Middle frontal gyrus (tissue), 1 donor: ENCODE results near the gene BRME1.
"Not testable (repeated sequence)": the region's sequence is repeated elsewhere in the genome, so short reads cannot be mapped to it uniquely, and the experiment has no call there.

ENCODE experiments used
- DNase-seq: peaks from one replicate; pipeline ENCODE4 v3.0.0-alpha.2; 2015; ENCODE audit warnings: low spot score; ENCODE audit errors: extremely low spot score

Gene BRME1

DNA sequence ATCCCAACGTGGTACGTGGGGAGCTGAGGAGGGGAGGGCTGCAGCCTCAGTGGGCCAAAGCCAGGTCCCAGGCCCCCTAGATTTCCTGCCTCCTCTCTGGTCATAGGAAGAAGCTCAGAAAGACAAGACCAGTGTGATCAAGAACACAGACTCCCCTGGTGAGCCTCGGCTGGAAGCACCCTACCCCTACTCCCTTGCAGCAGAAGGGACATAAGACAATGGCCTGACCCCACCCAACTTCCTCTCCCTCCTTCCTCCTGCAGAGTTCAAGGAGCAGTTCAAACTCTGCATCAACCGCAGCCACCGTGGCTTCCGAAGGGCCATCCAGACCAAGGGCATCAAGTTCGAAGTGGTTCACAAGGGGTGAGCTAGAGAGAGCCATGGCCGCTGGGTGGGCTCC, 20.8 kb upstream of the BRME1 start:
- no peak for DNase-seq

DNA sequence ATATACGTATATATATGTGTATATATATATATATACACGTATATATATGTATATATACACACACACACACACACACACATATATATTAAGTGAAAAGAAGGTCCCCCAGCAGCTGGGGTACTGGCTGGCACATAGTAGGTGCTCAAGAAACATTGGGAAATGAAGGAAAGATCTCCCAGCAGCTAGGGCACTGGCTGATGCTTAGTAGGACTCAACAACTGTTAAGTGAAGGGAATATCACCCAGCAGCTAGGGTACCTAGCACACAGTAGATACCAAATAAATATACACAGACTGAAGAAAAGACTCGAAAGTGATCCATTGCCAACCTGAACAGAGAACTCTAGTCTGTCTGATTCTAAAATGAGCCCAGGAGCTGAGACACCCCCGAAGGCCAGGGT, 20.1 kb upstream of the BRME1 start:
- no peak for DNase-seq

DNA sequence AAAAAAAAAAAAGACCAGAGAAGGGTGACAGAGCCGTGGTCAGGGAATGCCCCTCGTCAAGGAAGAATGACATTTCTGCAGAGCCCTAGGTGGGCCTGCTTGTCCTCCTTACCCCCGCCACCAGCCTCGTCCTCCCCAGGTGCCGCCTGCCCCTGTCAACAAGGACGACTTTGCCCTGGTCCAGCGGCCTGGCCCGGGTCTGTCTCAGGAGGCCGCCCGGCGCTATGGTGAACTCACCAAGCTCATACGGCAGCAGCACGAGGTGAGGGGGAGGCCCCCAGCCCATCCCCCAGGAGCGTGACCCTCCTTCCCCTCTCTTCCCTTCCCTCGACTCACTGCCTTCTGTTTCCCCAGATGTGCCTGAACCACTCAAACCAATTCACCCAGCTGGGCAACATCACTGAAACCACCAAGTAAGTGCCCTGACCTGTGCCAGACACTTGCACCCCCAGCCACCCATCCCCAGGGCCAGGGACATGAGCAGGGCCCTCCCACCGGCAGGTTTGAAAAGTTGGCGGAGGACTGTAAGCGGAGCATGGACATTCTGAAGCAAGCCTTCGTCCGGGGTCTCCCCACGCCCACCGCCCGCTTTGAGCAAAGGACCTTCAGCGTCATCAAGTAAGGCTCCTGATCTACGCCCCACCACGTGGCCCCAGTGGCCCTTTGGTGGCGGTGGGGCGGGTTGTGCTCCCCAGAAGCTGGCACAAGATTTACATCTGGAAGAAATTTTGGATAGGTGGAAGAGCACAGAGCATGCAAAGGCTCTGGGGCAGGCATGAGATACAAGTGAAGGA, 17.5 kb upstream of the BRME1 start:
- DNase-seq, result no peak

DNA sequence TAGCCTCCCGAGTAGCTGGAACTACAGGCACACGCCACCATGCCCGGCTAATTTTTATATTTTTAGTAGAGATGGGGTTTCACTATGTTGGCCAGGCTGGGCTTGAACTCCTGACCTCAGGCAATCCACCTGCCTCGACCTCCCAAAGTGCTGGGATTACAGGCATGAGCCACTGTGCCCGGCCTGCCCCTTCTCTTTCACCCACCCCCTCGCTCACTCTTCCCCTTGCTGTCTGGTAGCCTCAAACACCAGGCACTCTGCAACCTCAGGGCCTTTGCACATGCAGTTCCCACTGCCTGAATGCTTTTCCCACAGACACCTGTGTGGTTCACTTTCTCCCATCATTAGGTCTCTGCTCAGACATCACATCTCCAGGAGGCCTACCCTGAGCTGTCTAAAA, 16.2 kb upstream of the BRME1 start:
- DNase-seq, result not testable (repeated sequence)

DNA sequence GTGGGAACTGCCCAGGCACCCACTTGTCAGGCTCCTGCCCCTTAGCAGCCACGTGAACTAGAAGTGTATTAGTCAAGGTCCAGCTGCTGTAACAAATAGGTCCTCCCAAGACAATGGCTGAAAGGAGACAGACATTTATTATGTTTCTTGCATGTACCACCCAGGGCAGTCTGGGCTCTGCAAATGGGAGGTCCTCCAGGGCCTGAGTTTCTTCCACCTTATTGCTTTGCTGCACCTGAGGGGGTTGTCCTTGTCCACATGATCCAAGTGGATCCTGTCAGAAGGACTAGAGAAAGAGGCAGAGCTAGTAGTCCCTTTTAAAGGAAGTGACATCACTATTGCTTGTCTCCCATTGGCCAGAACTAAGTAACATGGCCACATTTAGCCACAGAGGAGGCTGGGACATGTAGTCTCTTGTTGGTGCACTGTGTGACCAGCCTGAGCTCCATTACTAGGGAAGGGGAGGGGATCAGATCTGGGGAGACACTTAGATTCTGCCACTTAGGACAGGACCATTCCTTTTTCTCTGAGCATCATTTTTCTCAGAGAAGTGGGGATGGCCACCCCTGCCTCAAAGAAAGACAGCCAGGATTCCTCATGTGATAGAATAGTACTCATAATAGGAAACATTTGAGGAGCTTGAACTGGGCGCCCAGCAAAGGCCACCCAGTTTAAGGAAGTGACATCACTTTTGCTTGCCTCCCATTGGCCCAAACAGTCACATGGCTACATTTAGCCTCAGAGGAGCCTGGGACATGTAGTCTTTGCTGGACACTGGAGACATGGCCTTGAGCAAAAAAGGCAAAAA, 15.2 kb upstream of the BRME1 start:
- no peak for DNase-seq

DNA sequence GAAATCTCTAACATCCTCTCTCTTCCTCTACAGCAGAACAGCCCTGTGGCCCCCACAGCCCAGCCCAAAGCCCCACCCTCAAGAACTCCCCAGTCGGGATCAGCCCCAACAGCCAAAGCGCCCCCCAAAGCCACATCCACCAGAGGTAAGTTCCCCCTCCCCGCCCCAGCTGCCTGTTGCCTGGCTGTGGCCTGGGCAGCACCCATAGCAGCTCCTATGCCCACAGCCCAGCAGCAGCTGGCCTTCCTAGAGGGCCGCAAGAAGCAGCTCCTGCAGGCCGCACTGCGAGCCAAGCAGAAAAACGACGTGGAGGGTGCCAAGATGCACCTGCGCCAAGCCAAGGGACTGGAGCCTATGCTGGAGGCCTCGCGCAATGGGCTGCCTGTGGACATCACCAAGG, 14.6 kb upstream of the BRME1 start:
- DNase-seq, result no peak

DNA sequence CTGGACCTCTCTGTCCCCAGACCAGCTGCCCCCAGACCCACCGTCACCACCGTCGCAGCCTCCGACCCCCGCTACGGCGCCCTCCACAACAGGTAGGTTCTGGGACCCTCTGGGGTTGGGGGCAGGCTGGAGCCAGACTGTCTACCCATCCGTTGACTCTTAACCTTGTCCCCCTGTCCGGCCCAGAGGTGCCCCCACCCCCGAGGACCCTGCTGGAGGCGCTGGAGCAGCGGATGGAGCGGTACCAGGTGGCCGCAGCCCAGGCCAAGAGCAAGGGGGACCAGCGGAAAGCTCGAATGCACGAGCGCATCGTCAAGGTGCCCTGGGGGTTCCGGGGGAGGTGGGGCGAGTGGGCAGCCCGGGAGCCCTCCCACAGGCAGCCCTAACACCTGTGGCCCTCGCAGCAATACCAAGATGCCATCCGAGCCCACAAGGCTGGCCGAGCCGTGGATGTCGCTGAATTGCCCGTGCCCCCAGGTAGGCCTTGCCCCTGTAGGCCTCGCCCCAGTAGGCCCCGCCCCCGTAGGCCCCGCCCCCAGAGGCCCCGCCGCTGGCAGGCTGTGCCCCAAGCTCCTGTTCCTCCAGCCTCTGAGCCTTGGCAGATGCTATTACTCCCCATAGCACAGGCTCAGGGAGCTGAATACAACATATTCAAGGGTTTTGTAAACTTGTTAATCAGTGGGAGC, 13.0 kb upstream of the BRME1 start:
- no peak for DNase-seq

DNA sequence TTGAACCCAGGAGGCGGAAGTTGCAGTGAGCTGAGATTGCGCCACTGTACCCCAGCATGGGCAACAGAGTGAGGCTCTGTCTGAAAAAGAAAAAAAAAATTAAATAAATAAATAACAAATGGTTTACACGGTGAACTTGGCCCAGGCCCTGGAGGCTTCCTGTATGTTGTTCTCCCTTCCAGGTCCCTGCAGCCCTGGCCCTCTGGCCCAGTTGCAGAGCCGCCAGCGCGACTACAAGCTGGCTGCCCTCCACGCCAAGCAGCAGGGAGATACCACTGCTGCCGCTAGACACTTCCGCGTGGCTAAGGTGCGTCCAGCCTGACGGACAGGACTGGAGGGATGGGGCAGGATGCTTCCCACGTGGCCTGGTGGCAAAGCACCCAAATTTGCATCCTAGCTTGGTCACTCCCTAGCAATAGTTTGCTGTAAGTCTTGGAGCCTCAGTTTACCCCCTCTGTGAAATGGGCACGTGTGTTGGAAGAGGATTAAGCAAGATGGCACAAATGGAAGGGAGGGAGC, 12.0 kb upstream of the BRME1 start:
- DNase-seq, result no peak

DNA sequence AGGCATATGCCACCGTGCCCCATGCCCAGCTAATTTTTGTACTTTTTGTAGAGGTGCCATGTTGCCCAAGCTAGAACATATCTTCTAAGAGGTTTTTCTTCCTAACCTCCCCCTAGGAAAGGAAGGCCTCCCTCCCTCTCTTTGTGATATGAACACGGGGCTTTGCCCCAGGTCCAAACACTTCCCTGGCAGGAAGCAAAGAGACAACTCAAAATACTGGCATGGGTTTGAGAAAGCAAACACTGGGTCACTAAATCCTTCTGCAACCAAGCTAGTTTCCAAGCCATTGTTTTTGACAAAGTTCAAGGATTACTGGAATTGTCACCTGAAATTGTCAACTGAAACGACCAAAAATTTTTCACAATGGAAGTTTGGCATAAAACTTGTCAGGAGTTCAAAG, 8.9 kb upstream of the BRME1 start:
- no peak for DNase-seq

DNA sequence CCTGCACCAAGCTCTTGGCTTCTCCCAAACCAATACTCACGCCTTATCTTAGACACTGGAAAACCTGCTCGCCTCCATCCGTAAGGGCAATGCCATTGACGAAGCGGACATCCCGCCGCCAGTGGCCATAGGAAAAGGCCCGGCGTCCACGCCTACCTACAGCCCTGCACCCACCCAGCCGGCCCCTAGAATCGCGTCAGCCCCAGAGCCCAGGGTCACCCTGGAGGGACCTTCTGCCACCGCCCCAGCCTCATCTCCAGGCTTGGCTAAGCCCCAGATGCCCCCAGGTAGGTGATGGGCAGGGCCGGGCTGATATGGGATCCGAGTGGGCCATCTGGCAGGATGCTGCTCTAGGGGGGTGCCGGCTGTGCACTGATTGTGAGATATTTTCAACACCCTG, 7.4 kb upstream of the BRME1 start:
- DNase-seq, result no peak

DNA sequence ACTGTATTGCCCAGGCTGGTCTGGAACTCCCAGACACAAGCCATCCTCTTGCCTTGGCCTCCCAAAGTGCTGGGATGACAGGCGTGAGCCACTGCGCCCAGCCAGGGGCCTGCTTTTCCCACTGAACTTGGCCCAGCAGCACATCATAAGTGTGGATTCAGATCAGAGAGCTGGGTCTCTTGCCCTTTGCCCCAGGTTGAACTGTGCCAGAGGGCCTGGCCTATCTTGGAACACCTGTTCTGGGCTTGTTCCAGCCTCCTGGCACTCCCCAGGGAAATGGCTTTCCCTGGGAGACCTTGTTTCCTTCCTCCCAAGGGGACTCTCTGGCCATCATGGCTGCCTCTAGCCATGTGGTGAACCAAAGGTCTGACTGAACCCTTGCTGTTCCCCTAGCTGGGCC, 3.5 kb upstream of the BRME1 start:
- DNase-seq, result no peak

DNA sequence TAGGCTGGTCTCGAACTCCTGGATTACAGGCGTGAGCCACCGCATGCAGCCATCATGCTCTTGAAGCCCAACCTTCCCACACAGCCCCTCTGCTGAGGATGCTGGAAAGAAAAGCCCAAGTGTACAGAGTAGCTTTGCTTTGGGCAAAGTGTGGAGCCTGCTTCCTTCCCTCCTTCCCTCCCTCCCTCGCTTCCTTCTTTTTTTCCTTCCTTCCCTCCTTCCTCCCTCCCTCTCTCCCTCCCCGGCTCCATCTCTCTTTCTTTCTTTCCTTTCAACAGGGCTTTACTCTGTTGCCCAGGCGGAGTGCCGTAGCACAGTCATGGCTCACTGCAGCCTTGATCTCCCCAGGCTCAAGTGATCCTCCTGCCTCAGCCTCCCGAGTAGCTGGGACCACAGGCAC, 2.8 kb upstream of the BRME1 start:
- DNase-seq, result no peak

DNA sequence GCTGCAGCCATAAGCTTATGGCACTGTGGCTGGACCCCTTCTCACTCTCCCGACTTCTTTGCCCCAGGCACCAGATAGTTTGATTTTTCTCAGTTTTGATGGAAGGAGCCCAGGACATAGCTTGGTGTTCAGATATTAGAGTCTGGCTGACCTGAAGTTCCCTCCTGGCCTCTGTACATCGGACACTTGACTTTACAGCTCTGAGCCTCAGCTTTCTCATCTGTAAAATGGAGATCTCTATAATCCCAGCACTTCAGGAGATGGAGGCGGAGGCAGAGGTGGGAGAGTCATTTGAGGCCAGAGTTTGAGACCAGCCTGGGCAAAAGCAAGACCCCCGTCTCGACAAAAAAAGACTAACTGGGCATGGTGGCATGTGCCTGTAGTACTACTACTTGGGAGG, 993 bp upstream of the BRME1 start:
- DNase-seq, result no peak

DNA sequence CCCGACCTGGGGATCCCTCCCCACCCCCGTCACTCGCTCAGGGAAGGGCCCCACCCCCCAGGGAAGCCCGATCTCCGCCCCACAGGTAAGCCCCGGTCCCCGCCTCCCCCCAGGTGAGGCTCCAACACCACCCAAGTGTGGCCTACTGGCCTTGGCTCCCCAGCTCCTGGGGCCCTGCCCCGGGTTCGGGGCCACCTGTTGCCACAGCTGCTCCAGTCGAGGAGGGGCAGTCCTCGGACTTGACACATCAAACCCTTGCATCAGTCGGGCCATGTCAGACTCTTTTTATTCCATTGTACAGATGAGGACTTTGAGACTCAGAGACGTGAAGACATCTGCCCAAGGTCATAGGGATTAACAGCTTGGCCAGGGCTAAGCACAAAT, 596 bp upstream of the BRME1 start:
- DNase-seq, result no peak

DNA sequence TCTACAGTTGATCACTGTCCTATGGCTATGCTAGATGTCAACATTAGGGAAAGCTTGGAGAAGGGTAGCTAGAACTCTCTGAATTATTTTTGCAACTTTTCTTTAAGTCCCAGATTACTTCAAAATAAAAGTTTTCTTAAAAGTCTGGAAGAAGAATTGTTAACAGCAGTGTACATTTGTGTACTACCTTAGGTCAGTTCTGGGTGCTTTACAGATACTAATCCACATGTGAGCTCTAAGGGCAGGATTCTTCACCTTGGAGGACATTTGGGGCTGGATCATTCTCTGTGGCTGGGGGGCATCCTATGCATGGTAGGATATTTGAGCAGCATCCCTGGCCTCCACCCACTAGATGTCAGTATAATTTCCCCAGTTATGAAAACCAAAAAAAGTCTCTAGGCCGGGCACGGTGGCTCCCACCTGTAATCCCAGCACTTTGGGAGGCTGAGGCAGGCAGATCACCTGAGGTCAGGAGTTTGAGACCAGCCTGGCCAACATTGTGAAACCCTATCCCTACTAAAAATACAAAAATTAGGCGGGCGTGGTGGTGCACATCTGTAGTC, 2.8 kb downstream of the BRME1 start:
- DNase-seq, result no peak

DNA sequence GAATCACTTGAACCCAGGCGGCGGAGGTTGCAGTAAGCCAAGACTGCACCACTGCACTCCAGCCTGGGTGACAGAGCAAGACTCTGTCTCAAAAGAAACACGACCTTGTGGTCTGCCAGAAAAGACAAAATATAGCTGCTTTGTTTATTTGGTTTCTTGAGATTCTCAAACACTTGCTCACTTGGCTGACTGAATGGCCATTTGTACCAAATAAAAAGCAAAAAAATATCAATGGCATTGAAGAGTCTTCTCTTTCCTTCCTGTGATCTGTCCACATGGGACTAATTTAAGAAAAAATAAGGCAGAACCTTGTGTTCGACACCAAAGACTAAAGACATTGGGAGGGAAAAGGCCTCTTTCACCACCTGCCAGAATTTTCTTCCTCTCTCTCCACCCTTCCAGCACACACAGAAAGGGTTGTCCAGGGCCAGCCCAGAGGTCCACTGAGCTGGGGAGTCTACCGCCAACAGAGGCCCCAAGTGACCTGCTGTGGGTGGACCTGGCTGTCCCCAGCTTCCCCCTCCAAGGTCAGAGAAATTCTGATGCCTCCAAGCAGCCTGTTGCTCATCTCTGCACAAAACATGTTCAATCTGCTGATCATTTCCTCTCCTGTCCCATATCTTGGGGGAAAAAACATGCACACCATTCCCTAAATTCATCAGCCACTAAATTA, 5.9 kb downstream of the BRME1 start:
- DNase-seq, result no peak

DNA sequence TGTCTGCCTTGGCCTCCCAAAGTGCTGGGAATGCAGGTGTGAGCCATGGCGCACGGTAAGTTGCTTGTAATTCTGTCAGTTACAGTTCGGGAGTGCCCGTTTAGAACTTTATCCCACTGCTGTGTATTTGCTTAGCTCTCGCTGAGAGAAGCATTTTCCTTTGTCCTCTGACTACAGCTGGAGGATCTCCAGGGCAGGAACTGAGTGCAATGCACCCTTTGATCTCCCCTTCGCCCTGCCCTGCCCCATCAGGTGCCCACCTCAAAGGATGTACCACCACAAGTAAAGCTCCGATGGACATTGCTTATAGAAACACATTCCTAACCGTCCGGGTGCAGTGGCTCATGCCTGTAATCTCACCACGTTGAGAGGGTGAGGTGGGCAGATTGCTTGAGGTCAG, 6.5 kb downstream of the BRME1 start:
- DNase-seq, result no peak

DNA sequence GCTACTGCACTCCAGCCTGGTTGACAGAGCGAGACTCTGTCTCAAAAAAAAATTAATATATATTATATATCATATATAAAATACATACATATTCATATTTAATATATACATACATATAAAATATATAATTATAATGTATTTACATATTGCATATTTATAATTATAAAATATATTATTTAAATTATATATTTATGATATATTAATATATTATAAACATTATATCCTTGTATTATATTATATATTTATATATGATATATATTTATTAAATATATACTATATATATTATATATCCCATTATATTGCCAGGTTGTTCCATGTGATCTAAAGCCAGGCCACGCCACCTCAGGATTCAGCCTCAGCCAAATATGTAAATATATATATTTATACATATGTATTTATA, 9.7 kb downstream of the BRME1 start:
- no peak for DNase-seq

DNA sequence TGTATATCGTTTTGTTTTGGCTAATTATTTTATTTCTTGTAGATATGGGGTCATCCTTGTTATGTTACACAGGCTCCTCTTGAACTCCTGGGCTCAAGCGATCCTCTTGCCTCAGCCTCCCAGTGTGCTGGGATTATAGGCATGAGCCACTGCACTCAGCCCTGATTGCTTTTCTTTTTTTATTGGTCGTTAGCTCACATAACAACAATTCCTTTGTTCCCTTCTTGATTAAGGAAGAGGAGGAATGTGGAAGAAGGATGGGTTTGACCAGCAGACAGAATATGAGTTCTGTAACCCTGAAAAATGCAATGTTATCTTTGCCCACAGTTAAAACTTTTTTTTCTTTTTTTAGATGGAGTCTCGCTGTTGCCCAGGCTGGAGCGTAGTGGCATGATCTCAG, 11.4 kb downstream of the BRME1 start:
- no peak for DNase-seq

DNA sequence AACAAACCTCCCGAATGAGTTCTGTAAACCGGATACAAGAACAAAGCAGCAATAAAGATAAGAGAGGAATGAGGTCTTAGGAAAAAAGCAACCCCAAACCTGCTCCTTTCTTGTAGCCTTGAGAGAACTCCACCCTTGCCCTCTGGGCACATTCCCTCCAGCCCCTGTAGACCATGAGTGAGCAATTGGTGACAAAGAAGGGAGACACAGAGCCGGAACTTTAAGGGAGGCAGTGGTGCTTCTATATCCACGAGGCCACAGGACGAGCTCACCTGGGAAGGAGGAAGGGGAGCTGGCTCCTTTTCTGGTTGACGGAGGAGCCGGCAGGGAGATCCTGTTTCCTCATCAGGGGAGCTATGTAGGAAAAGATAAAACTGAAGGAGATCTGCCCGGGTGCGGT, 13.0 kb downstream of the BRME1 start:
- DNase-seq, result no peak

DNA sequence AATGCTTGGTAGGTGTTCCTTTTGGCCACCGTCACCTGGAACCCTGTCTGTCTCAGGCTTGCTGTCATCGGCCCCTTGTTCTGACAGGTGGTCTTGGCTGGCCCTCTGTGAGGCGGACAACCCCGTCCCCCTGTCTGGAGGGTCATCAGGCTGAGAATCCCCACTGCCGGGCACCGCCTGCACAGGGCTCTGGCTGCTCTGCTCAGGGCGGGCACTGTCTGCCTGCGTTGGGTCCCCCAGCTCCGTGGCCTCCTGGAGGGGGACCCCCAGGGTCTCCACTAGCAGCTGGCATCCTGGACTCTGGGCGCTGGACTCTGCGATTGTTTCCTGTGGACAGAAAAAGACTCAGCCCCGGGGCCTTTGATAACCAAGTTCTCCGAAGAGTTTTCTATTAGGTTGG, 15.8 kb downstream of the BRME1 start:
- no peak for DNase-seq
